CD4-positive, CD25-positive, alpha-beta regulatory T cell (primary cell): Measurements from ENCODE around the gene DGKQ. TPM values are rescaled to one million over a fixed set of nuclear protein-coding genes. Genes with fewer than 3 reads are reported as not detected.
A peak's percentile ranks its signal among the peaks of the same experiment; 100 is the strongest.

ENCODE experiments used
- ATAC-seq, 2 donors: fragments of 150-1000 bp; cut with Tn5 transposase; one replicate each; pipeline ENCODE4 v1.10.0; 2021; ENCODE audit warnings: low read depth in 2 of 2, moderate number of reproducible peaks in 2 of 2, moderate library complexity in 1 of 2
- DNase-seq, 3 donors: peaks; one replicate each; pipeline versions ENCODE4 v3.0.0 to v3.0.0-alpha.2; 2012 to 2022; ENCODE audit warnings: mixed read lengths in 1 of 3
- H3K27ac ChIP-seq: one replicate; pipeline ENCODE4 v1.7.0; 2013; ENCODE audit warnings: mild to moderate bottlenecking, low read length; ENCODE audit not compliant: insufficient read depth, poor library complexity, severe bottlenecking
- H3K27me3 ChIP-seq: one replicate; pipeline ENCODE4 v1.7.0; 2013; ENCODE audit warnings: low read length; ENCODE audit not compliant: control insufficient read depth, insufficient read depth
- H3K36me3 ChIP-seq: one replicate; pipeline ENCODE4 v1.7.0; 2013; ENCODE audit warnings: mild to moderate bottlenecking, low read length, moderate library complexity; ENCODE audit not compliant: control insufficient read depth, insufficient read depth
- H3K4me1 ChIP-seq: 2 replicates; pipeline ENCODE4 v1.7.0; 2013; ENCODE audit warnings: mild to moderate bottlenecking, low read length; ENCODE audit not compliant: insufficient read depth, control insufficient read depth, poor library complexity, severe bottlenecking
- H3K4me3 ChIP-seq: one replicate; pipeline ENCODE4 v1.7.0; 2013; ENCODE audit warnings: low read depth, mild to moderate bottlenecking, low read length, moderate library complexity
- H3K9me3 ChIP-seq, 2 experiments: 1 replicate in 1 of 2; 2 replicates in 1 of 2; pipeline ENCODE4 v1.7.0; 2013; ENCODE audit warnings: low read length in 2 of 2, mild to moderate bottlenecking in 1 of 2, moderate library complexity in 1 of 2; ENCODE audit not compliant: control insufficient read depth in 2 of 2
- H3K27ac Mint-ChIP-seq, 3 donors: one replicate each; pipeline ENCODE4 v1.8.0; 2020 to 2022; ENCODE audit warnings: mild to moderate bottlenecking in 3 of 3, mixed read lengths in 3 of 3, moderate library complexity in 2 of 3
- H3K27me3 Mint-ChIP-seq: one replicate; pipeline ENCODE4 v1.8.0; 2022; ENCODE audit warnings: mild to moderate bottlenecking, mixed read lengths
- H3K36me3 Mint-ChIP-seq: one replicate; pipeline ENCODE4 v1.8.0; 2020; ENCODE audit warnings: mixed read lengths
- H3K4me1 Mint-ChIP-seq, 4 donors: one replicate each; pipeline ENCODE4 v1.8.0; 2020 to 2022; ENCODE audit warnings: mixed read lengths in 4 of 4, mild to moderate bottlenecking in 1 of 4
- H3K4me3 Mint-ChIP-seq, 4 donors: one replicate each; pipeline ENCODE4 v1.8.0; 2020 to 2022; ENCODE audit warnings: mild to moderate bottlenecking in 4 of 4, mixed read lengths in 4 of 4, moderate library complexity in 3 of 4
- H3K9me3 Mint-ChIP-seq, 7 donors: one replicate each; pipeline ENCODE4 v1.8.0; 2020 to 2022; ENCODE audit warnings: mixed read lengths in 7 of 7, mild to moderate bottlenecking in 3 of 7, moderate library complexity in 2 of 7
- polyA plus RNA-seq, 4 donors: library from polyadenylated mRNA; unstranded; fragments of 300-500 nt; fragmentation: Illumina TruSeq; gene quantifications; one replicate each; pipeline ENCODE4 v1.2.3, GENCODE V29; 2021
- total RNA-seq: library from RNA; stranded (reverse); gene quantifications from one replicate; pipeline ENCODE4 v1.2.3, GENCODE V29; 2022

The DGKQ gene, protein sequence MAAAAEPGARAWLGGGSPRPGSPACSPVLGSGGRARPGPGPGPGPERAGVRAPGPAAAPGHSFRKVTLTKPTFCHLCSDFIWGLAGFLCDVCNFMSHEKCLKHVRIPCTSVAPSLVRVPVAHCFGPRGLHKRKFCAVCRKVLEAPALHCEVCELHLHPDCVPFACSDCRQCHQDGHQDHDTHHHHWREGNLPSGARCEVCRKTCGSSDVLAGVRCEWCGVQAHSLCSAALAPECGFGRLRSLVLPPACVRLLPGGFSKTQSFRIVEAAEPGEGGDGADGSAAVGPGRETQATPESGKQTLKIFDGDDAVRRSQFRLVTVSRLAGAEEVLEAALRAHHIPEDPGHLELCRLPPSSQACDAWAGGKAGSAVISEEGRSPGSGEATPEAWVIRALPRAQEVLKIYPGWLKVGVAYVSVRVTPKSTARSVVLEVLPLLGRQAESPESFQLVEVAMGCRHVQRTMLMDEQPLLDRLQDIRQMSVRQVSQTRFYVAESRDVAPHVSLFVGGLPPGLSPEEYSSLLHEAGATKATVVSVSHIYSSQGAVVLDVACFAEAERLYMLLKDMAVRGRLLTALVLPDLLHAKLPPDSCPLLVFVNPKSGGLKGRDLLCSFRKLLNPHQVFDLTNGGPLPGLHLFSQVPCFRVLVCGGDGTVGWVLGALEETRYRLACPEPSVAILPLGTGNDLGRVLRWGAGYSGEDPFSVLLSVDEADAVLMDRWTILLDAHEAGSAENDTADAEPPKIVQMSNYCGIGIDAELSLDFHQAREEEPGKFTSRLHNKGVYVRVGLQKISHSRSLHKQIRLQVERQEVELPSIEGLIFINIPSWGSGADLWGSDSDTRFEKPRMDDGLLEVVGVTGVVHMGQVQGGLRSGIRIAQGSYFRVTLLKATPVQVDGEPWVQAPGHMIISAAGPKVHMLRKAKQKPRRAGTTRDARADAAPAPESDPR
- total RNA-seq, result 22.5 TPM
- 1 to 10 TPM; 2.4 to 5.4 (median 3.1) TPM for polyA plus RNA-seq

DNA sequence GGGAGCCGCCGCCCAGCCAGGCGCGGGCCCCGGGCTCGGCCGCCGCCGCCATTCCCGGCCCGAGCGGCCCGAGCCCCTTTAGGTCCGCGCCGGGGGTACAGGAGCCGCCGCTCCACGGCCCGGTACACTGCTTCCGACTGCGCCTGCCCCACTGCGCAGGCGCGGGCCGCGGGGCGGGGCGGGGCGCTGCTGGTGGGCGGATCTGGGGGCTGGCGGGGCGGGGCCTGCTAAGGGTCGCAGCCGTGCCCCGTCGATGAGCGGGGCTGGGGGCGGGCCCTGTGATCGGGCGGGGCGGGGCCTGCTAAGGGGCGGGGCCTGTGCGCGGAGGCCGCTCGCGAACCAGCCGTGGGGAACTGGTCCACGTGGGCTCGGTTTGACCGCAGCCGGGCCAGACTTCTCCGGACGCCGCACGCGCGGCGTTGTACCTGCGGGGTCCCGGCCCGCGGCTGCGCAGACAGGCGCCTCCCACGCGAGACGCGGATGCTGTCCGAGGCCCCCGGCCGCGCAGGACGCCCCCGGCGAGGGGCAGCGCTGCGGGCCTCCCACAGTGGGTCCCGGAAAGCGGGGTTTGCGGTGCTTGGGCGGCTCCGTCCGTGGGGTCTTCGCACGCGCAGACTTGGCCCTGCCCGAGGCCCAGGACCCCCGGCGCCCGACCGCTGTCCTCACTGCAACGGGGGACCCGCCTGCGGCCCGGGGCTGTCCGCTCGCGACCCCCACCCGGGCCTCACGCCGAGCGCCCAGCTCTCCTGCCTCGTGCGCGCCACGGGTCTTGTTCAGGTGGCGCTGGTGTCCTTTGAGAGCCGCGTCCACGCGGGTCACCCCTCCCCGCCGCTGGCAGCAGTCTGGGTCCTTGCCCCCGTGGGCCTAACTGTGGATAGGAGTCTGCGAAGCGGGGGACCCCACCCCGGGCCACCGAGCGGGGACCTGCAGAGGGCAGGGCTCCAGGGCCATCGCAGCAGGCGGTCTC, at the start of gene DGKQ:
Gene DGKQ, minus strand, starts transcription at position 139 of the 967 bp plus-strand sequence. Its CDS starts 87 bp downstream, at position 52.
- Histone ChIP-seq H3K9me3 (no peaks in the 10 kb centered on the region), H3K4me3 (peak within 1 kb of the TSS; percentile 41), H3K36me3 (no peaks in the 10 kb centered on the region), H3K27me3 (no peaks in the 10 kb centered on the region), H3K27ac (no peak within 1 kb of the TSS), H3K4me1 (peaks cover 22% of the 10 kb centered on the region)
- peak; percentile 89 to 92 for ATAC-seq
- H3K36me3 Mint-ChIP-seq, result no peaks in the 10 kb centered on the region
- peaks cover 0 to 15% (median 2%) of the 10 kb centered on the region in 4 donors for H3K4me1 Mint-ChIP-seq
- DNase-seq, result peak; percentile 82 to 85 (median 85)
- no peaks in the 10 kb centered on the region for H3K27me3 Mint-ChIP-seq
- no peak within 1 kb of the TSS for H3K27ac Mint-ChIP-seq
- peak within 1 kb of the TSS in 3 of 4 donors; percentile 47 to 70 (median 56) for H3K4me3 Mint-ChIP-seq
- no peaks in the 10 kb centered on the region for H3K9me3 Mint-ChIP-seq

- Histone ChIP-seq H3K4me1 (peaks cover 3% of the 10 kb centered on the region), H3K36me3 (peaks cover 2% of the 10 kb centered on the region), H3K27ac (no peak overlapping the region), H3K4me3 (no peak overlapping the region), H3K27me3 (no peaks in the 10 kb centered on the region), H3K9me3 (no peaks in the 10 kb centered on the region)
- Mint-ChIP-seq H3K9me3 (no peaks in the 10 kb centered on the region), H3K4me1 (peaks cover 0 to 12% (median 2%) of the 10 kb centered on the region in 4 donors), H3K4me3 (no peak overlapping the region), H3K27me3 (no peaks in the 10 kb centered on the region), H3K36me3 (peaks cover 3% of the 10 kb centered on the region), H3K27ac (no peak overlapping the region)
- no peak for ATAC-seq
- DNase-seq, result no peak
Measured at GRCh38 chr4:1022739-1023066, 49.3 kb upstream of the DGKQ start.

DNA sequence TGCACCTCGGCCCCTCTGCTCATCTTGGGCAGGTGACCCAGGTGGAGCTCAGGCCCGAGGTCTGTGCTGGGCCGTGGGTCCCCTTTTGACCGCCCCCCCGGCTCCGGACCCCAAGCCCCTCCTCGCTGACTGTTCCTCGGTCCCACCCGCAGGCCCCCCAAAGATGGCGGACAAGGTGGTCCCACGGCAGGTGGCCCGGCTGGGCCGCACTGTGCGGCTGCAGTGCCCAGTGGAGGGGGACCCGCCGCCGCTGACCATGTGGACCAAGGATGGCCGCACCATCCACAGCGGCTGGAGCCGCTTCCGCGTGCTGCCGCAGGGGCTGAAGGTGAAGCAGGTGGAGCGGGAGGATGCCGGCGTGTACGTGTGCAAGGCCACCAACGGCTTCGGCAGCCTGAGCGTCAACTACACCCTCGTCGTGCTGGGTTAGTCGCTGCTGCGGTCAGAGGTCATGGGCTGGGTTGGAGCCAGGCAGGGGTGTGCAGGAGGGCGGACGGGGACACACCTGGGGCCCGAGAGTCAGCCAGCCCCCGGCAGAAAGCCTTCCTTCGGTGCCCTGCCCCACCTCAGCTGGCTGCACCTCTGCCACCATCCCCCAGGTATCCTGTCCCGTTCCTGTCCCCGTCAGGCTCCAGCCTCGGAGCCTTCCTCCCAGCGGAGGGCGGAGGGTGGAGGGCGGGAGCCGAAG, 48.8 kb upstream of the DGKQ start:
- H3K4me3 ChIP-seq, result no peak overlapping the region
- Mint-ChIP-seq H3K36me3 (peaks cover 3% of the 10 kb centered on the region), H3K27ac (peak overlapping the region in 1 of 3 donors; percentile 69), H3K27me3 (no peaks in the 10 kb centered on the region), H3K9me3 (no peaks in the 10 kb centered on the region), H3K4me1 (peaks cover 0 to 12% (median 2%) of the 10 kb centered on the region in 4 donors), H3K4me3 (no peak overlapping the region)
- no peaks in the 10 kb centered on the region for H3K27me3 ChIP-seq
- peaks cover 2% of the 10 kb centered on the region for H3K36me3 ChIP-seq
- no peak overlapping the region for H3K27ac ChIP-seq
- no peak for DNase-seq
- no peak for ATAC-seq
- peaks cover 3% of the 10 kb centered on the region for H3K4me1 ChIP-seq
- no peaks in the 10 kb centered on the region for H3K9me3 ChIP-seq

GRCh38 chr4:1021386-1022050, 48.1 kb upstream of the DGKQ start:
- no peaks in the 10 kb centered on the region for H3K27me3 Mint-ChIP-seq
- peaks cover 3% of the 10 kb centered on the region for H3K36me3 Mint-ChIP-seq
- H3K9me3 Mint-ChIP-seq, result no peaks in the 10 kb centered on the region
- no peak overlapping the region for H3K4me3 Mint-ChIP-seq
- H3K36me3 ChIP-seq, result peaks cover 2% of the 10 kb centered on the region
- H3K27me3 ChIP-seq, result no peaks in the 10 kb centered on the region
- H3K4me1 Mint-ChIP-seq, result peaks cover 0 to 12% (median 2%) of the 10 kb centered on the region in 4 donors
- H3K27ac Mint-ChIP-seq, result peak overlapping the region in 1 of 3 donors; percentile 69
- peaks cover 3% of the 10 kb centered on the region for H3K4me1 ChIP-seq
- no peaks in the 10 kb centered on the region for H3K9me3 ChIP-seq
- DNase-seq (no peak), ATAC-seq (no peak)
- H3K27ac ChIP-seq, result no peak overlapping the region
- no peak overlapping the region for H3K4me3 ChIP-seq

DNA sequence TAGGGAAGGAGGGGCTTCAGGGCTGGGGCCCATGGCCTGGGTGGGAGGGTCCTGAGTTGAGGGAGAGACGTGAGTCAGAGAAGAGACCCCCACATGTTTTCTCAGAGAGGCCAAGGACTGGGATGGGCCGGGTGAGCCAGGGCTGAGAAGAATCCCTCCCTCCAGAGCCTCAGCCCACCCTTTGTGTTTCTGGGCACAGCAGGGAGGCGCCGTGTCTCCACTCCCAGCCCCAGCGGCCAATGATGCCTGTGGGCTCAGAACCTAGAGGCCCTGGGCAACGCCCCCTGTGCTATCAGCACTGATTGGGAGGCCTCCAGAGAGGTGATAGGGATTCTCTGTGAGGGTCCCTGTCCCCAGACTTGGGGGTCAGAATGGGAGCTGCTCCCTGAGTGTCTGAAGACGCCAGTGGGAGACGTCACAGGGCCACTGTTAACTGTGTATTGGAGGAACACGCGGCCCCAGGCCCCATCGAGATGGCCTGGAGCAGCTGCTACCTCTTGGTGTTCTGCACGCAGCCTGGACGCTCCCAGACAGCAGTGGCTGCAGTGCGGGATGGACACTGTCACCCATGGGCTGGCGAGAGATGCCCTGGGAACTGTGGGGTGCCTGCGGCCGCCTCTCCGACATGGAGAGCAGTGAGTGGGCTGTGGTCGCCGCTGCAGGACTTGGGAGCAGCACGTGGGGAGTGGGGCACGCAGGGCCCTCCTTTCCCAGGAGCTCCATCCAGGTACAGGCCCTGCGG, 46.5 kb upstream of the DGKQ start:
- ATAC-seq (no peak), DNase-seq (no peak)
- H3K4me3 Mint-ChIP-seq, result no peak overlapping the region
- H3K9me3 Mint-ChIP-seq, result no peaks in the 10 kb centered on the region
- Histone ChIP-seq H3K9me3 (no peaks in the 10 kb centered on the region), H3K4me3 (no peak overlapping the region), H3K27ac (no peak overlapping the region), H3K27me3 (no peaks in the 10 kb centered on the region), H3K4me1 (peaks cover 3% of the 10 kb centered on the region), H3K36me3 (peaks cover under 1% of the 10 kb centered on the region)
- H3K4me1 Mint-ChIP-seq, result peaks cover 0 to 2% (median 0%) of the 10 kb centered on the region in 4 donors
- H3K27ac Mint-ChIP-seq, result no peak overlapping the region
- no peaks in the 10 kb centered on the region for H3K36me3 Mint-ChIP-seq
- no peaks in the 10 kb centered on the region for H3K27me3 Mint-ChIP-seq

DNA sequence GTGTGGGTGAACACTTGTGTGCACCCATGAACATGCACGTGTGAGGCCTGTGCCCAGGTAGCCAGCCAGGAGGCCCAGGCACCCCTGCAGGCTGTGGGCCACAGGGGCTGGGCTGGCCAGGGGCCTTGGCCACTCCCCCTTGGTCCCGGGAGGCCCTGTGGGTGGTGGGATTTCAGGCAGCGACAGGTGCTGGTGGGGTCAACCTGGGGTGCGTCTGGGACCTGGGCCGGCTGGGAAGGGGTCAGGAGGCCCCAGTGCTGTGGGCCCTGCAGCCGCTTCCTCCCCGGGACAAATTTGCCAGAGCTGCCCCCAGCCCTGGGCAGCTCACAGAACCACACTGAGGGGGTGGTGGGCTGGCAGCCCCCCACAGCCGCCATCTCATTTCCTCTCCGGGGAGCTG, 46.0 kb upstream of the DGKQ start:
- H3K4me1 Mint-ChIP-seq, result peaks cover 0 to 2% (median 0%) of the 10 kb centered on the region in 4 donors
- H3K27ac Mint-ChIP-seq, result no peak overlapping the region
- no peak overlapping the region for H3K4me3 Mint-ChIP-seq
- no peaks in the 10 kb centered on the region for H3K27me3 Mint-ChIP-seq
- no peak for ATAC-seq
- no peaks in the 10 kb centered on the region for H3K27me3 ChIP-seq
- H3K27ac ChIP-seq, result no peak overlapping the region
- no peaks in the 10 kb centered on the region for H3K9me3 ChIP-seq
- no peaks in the 10 kb centered on the region for H3K9me3 Mint-ChIP-seq
- H3K36me3 Mint-ChIP-seq, result no peaks in the 10 kb centered on the region
- DNase-seq, result no peak
- H3K4me1 ChIP-seq, result peaks cover 3% of the 10 kb centered on the region
- no peaks in the 10 kb centered on the region for H3K36me3 ChIP-seq
- no peak overlapping the region for H3K4me3 ChIP-seq
